ENCODE measurements around the gene LCE1C. TPM values are rescaled to one million over a fixed set of nuclear protein-coding genes. Genes with fewer than 3 reads are reported as not detected.

LCE1C gene
- total and polyA plus RNA-seq, 2 of the 4 experiments (the other 2 are of a cell fraction), result not detected

DNA sequence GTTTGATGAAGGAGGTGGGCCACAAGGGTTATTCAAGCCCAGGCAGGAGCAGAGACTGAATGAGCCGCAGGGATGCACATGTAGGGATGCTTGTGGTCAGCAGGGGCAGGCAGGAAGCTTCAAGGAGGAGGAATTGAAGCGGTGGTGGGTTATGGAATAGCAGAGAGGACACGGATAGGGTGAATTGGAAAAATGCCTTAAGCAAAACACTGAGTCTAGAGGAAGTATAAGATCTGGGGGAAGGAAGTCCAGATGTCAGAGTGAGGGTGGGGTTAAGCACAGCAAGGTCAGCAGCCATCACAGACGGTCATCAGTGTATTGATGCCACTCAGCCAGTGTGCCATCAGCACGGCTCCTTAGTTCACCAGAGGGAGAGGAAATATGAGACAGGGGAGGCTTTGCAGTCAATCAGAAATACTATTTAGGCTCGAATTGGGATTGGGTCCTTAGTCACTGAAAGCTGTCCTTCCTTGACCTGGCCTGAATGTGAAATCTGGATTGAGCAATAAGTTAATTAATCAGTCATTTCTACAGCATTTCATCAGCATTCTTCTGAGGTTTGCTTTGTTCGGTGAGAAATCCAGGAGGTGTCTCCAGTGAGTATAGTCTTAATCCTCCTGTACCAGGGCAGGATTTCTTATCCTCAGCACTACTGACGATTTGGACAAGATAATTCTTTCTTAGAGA lies 37.5 kb downstream of the LCE1C start:
- ChIA-PET POLR2A (ENCODE audit: unreplicated experiment) (no interaction called here), CTCF (no interaction called here)
- dilution Hi-C loops (cut with HindIII; ENCODE audit: low sequenced_read_pairs, unreplicated experiment) (no loop called here), in situ Hi-C loops (cut with MboI; ENCODE audit: low sequenced_read_pairs) (no loop called here), intact Hi-C loops (cut with micrococcal nuclease) (no loop called here)
- Histone ChIP-seq H2AK9ac (replicated peaks; ENCODE audit: low read depth, low read length, poor library complexity) (no peak overlapping the region), H3K79me1 (ENCODE audit: low read depth in 1 of 2, low read length in 2 of 2) (no peaks in the 10 kb centered on the region), H2BK15ac (ENCODE audit: low read depth, low read length) (no peak overlapping the region), H3K9ac (ENCODE audit: low read depth, low read length) (no peak overlapping the region), H3K56ac (ENCODE audit: extremely low read depth, insufficient read depth, low read length) (no peak overlapping the region), H3K36me3 (ENCODE audit: control insufficient read depth, insufficient read depth, low read length) (no peaks in the 10 kb centered on the region), H2BK5ac (ENCODE audit: low read depth, low read length, poor library complexity, severe bottlenecking) (no peak overlapping the region), H2BK20ac (ENCODE audit: low read depth, low read length) (no peak overlapping the region), H2BK120ac (ENCODE audit: low read depth, low read length) (no peak overlapping the region), H3K4me1 (ENCODE audit: control insufficient read depth, insufficient read depth, low read length) (no peaks in the 10 kb centered on the region), H4K20me1 (ENCODE audit: insufficient read depth, low read length) (no peaks in the 10 kb centered on the region), H4K5ac (ENCODE audit: low read depth, low read length) (no peak overlapping the region), H3K4me2 (ENCODE audit: low read depth, low read length) (no peak overlapping the region), H3K14ac (replicated peaks; ENCODE audit: low read depth, low read length) (no peak overlapping the region), H4K91ac (ENCODE audit: insufficient read depth, low read depth, low read length) (no peak overlapping the region), H3K23ac (ENCODE audit: low read depth, low read length) (no peak overlapping the region), H2AFZ (replicated peaks; ENCODE audit: low read length, poor library complexity) (no peak overlapping the region), H3K27me3 (ENCODE audit: control insufficient read depth, insufficient read depth, low read length) (no peaks in the 10 kb centered on the region), H3K18ac (ENCODE audit: low read depth, low read length) (no peak overlapping the region), H3K4ac (ENCODE audit: low read depth, low read length) (no peak overlapping the region), H3K27ac (ENCODE audit: insufficient read depth, low read length) (no peak overlapping the region), H4K8ac (ENCODE audit: low read depth in 2 of 2, low read length in 2 of 2) (no peak overlapping the region), H3K4me3 (ENCODE audit: insufficient read depth, low read depth, low read length) (no peak overlapping the region), H3K9me3 (ENCODE audit: control insufficient read depth, insufficient read depth, low read length) (no peaks in the 10 kb centered on the region), H3K9me1 (ENCODE audit: insufficient read depth, low read length) (no peaks in the 10 kb centered on the region), H2AK5ac (ENCODE audit: low read depth, low read length) (no peak overlapping the region)
- DNase-seq, result no peak
- BruUV-seq (replicated peaks), result no TSS peak
- WGBS, 2 experiments (ENCODE audit: extremely low coverage in 2 of 2, insufficient read length in 1 of 2), result 20% methylated on average over 4 of the region's 8 CpGs; no CpG with 5 or more reads in 1 of the 2 experiments
- no peak for ATAC-seq (ENCODE audit: low read depth)
- 0 out of 2 replicates have a peak, but pooled peaks have one; percentile 3 for TF ChIP-seq CEBPB (IDR thresholded peaks at IDR 0.05; ENCODE audit: low read depth, low read length)
- TF ChIP-seq, protein P1, sequence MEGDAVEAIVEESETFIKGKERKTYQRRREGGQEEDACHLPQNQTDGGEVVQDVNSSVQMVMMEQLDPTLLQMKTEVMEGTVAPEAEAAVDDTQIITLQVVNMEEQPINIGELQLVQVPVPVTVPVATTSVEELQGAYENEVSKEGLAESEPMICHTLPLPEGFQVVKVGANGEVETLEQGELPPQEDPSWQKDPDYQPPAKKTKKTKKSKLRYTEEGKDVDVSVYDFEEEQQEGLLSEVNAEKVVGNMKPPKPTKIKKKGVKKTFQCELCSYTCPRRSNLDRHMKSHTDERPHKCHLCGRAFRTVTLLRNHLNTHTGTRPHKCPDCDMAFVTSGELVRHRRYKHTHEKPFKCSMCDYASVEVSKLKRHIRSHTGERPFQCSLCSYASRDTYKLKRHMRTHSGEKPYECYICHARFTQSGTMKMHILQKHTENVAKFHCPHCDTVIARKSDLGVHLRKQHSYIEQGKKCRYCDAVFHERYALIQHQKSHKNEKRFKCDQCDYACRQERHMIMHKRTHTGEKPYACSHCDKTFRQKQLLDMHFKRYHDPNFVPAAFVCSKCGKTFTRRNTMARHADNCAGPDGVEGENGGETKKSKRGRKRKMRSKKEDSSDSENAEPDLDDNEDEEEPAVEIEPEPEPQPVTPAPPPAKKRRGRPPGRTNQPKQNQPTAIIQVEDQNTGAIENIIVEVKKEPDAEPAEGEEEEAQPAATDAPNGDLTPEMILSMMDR (conservative IDR thresholded peaks at IDR 0.05; ENCODE audit: low read depth, low read length), result no peak

Data from IMR-90 (cell line).